Transverse colon (tissue), 4 donors: ENCODE data around the gene NCS1. TPM values are rescaled to one million over a fixed set of nuclear protein-coding genes. Genes with fewer than 3 reads are reported as not detected.

Source experiments
- DNase-seq: peaks from one replicate; pipeline ENCODE4 v3.0.0-alpha.2; 2019
- H3K27ac ChIP-seq, 4 donors: fragments of 200-600 bp; sonication (generic); 2 replicates each; pipeline ENCODE4 v1.5.1; 2016 to 2018; ENCODE audit warnings: inconsistent platforms in 4 of 4
- H3K27me3 ChIP-seq: fragments of 200-600 bp; sonication (generic); 2 replicates; pipeline ENCODE4 v1.5.1; 2017; ENCODE audit warnings: inconsistent platforms
- H3K36me3 ChIP-seq, 4 donors: fragments of 200-600 bp; sonication (generic); 2 replicates each; pipeline ENCODE4 v1.5.1; 2017 to 2019; ENCODE audit warnings: inconsistent platforms in 4 of 4
- H3K4me1 ChIP-seq, 4 donors: fragments of 200-600 bp; sonication (generic); 2 replicates each; pipeline ENCODE4 v1.5.1; 2017 to 2020; ENCODE audit warnings: inconsistent platforms in 4 of 4
- H3K4me3 ChIP-seq, 4 donors: fragments of 200-600 bp; sonication (generic); 1 replicate in 1 of 4; 2 replicates in 3 of 4; pipeline versions ENCODE4 v1.5.1 to v1.6.1; 2017 to 2019; ENCODE audit warnings: inconsistent platforms in 4 of 4
- H3K9me3 ChIP-seq, 2 donors: fragments of 200-600 bp; sonication (generic); 2 replicates each; pipeline ENCODE4 v1.5.1; 2017 to 2019; ENCODE audit warnings: inconsistent platforms in 2 of 2
- CTCF ChIP-seq, 5 experiments: fragments of 200-600 bp in 3 of 5; fragments of 450-650 bp in 2 of 5; sonication (generic) in 3 of 5; IDR thresholded peaks; 1 replicate in 2 of 5; 2 replicates in 3 of 5; pipeline ENCODE4 v1.5.1; 2016 to 2017; ENCODE audit warnings: antibody characterized with exemption in 5 of 5, inconsistent platforms in 3 of 5, mild to moderate bottlenecking in 2 of 5, moderate library complexity in 1 of 5
- EP300 ChIP-seq: sonication (generic); formaldehyde crosslinking; IDR thresholded peaks from one replicate; pipeline ENCODE4 v1.6.1; 2017; ENCODE audit warnings: antibody characterized with exemption, low read depth
- POLR2A ChIP-seq: fragments of 450-650 bp; IDR thresholded peaks from one replicate; pipeline ENCODE4 v1.6.1; 2016; ENCODE audit warnings: antibody characterized with exemption, mild to moderate bottlenecking, moderate library complexity
- POLR2AphosphoS5 ChIP-seq, 3 donors: sonication (generic); formaldehyde crosslinking; IDR thresholded peaks; one replicate each; pipeline ENCODE4 v1.6.1; 2016; ENCODE audit warnings: antibody characterized with exemption in 3 of 3
- WGBS, 2 donors: methylation state at CpG; one replicate each; pipeline ENCODE4 v1.1.5; 2018; ENCODE audit warnings: low coverage in 1 of 2; 5-methylcytosine and 5-hydroxymethylcytosine counted together
- in situ Hi-C, 4 donors: fragments of 200-750 bp; cut with MboI; loops; one replicate each; pipeline versions ENCODE4 v1.15.0 to v1.15.1; 2017; ENCODE audit warnings: low sequenced_read_pairs in 3 of 4, low pct_ligation_motif_present in 1 of 4, low pct_unique_long_range_greater_than_20kb in 1 of 4
- intact Hi-C: fragments of 100-400 bp; cut with DNase I; formaldehyde crosslinking; loops from one replicate; pipeline ENCODE4 v1.15.1; 2023; ENCODE audit warnings: low total_unique reads
- total RNA-seq, 4 donors: library from RNA; depleted of rRNA; stranded (reverse); fragments of >200 nt; gene quantifications; one replicate each; pipeline ENCODE4 v1.1.0, GENCODE V29; 2016

NCS1 gene
- total RNA-seq, 4 donors from 2014 or later = 11.9 to 66.5 (median 25.9) TPM

GRCh38 chr9:130139251-130139650 is 33.0 kb upstream of the NCS1 start:
- Histone ChIP-seq H3K27me3 (peaks cover 9% of the 10 kb centered on the region), H3K36me3 (no peaks in the 10 kb centered on the region), H3K9me3 (no peaks in the 10 kb centered on the region), H3K27ac (peak overlapping the region; percentile 39 to 84 (median 70)), H3K4me1 (peaks cover 0 to 15% (median 8%) of the 10 kb centered on the region in 4 donors), H3K4me3 (no peak overlapping the region)
- intact Hi-C loops (no loop called here), in situ Hi-C loops (no loop called here)
- 82% methylated on average over 10 of the region's 10 CpGs; no CpG with 5 or more reads in 1 of the 2 donors for WGBS, 2 donors
- TF ChIP-seq EP300 (no peak), POLR2A (no peak), POLR2AphosphoS5 (IDR thresholded peaks at IDR 0.05) (no peak), CTCF (IDR thresholded peaks at IDR 0.05) (no peak)
- no peak for DNase-seq

GRCh38 chr9:130140706-130141105 is 31.5 kb upstream of the NCS1 start:
- Histone ChIP-seq H3K4me1 (peaks cover 4 to 23% (median 16%) of the 10 kb centered on the region in 4 donors), H3K4me3 (no peak overlapping the region), H3K27ac (peak overlapping the region in 3 of 4 donors; percentile 69 to 84 (median 72)), H3K27me3 (peaks cover 13% of the 10 kb centered on the region), H3K9me3 (no peaks in the 10 kb centered on the region), H3K36me3 (no peaks in the 10 kb centered on the region)
- in situ Hi-C loops (no loop called here), intact Hi-C loops (no loop called here)
- no peak for TF ChIP-seq POLR2A
- no peak for TF ChIP-seq CTCF (IDR thresholded peaks at IDR 0.05)
- no peak for TF ChIP-seq POLR2AphosphoS5 (IDR thresholded peaks at IDR 0.05)
- TF ChIP-seq EP300 = no peak
- no peak for DNase-seq
- 69 to 77% methylated on average over 10 of the region's 10 CpGs for whole genome bisulfite sequencing, 2 donors

GRCh38 chr9:130142056-130142455 is 30.1 kb upstream of the NCS1 start:
- DNase-seq = no peak
- H3K9me3 ChIP-seq = no peaks in the 10 kb centered on the region
- H3K4me1 ChIP-seq = peaks cover 4 to 23% (median 16%) of the 10 kb centered on the region in 4 donors
- H3K27me3 ChIP-seq = peaks cover 20% of the 10 kb centered on the region
- no peaks in the 10 kb centered on the region for H3K36me3 ChIP-seq
- TF ChIP-seq POLR2AphosphoS5 (IDR thresholded peaks at IDR 0.05) (no peak), EP300 (no peak), POLR2A (no peak), CTCF (IDR thresholded peaks at IDR 0.05) (no peak)
- intact Hi-C loops (no loop called here), in situ Hi-C loops (no loop called here)
- WGBS, 2 donors = 81% methylated on average over 12 of the region's 12 CpGs; no CpG with 5 or more reads in 1 of the 2 donors
- H3K4me3 ChIP-seq = no peak overlapping the region
- H3K27ac ChIP-seq = peak overlapping the region in 3 of 4 donors; percentile 6 to 84 (median 72)

- H3K4me3 ChIP-seq = no peak overlapping the region
- H3K36me3 ChIP-seq = no peaks in the 10 kb centered on the region
- TF ChIP-seq POLR2AphosphoS5 (IDR thresholded peaks at IDR 0.05) (no peak), POLR2A (no peak), EP300 (no peak), CTCF (IDR thresholded peaks at IDR 0.05) (no peak)
- peak overlapping the region in 3 of 4 donors; percentile 50 to 84 (median 72) for H3K27ac ChIP-seq
- in situ Hi-C loops (no loop called here), intact Hi-C loops (no loop called here)
- peaks cover 22% of the 10 kb centered on the region for H3K27me3 ChIP-seq
- H3K4me1 ChIP-seq = peaks cover 4 to 23% (median 16%) of the 10 kb centered on the region in 4 donors
- WGBS, 2 donors = 82% methylated on average over 6 of the region's 6 CpGs; no CpG with 5 or more reads in 1 of the 2 donors
- H3K9me3 ChIP-seq = no peaks in the 10 kb centered on the region
- DNase-seq = no peak
Measured at GRCh38 chr9:130142641-130143040, 29.6 kb upstream of the NCS1 start.
